Testis (tissue), 3 donors: ENCODE results near the gene BMP8A. TPM values are rescaled to one million over a fixed set of nuclear protein-coding genes. Genes with fewer than 3 reads are reported as not detected.

Experiments used
- DNase-seq: peaks from one replicate; pipeline ENCODE4 v3.0.0-alpha.2; 2019
- H3K27ac ChIP-seq, 2 donors: fragments of 200-600 bp; sonication (generic); one replicate each; pipeline ENCODE4 v1.5.1; 2019
- H3K27me3 ChIP-seq: fragments of 200-600 bp; sonication (generic); one replicate; pipeline ENCODE4 v1.5.1; 2019
- H3K36me3 ChIP-seq: fragments of 200-600 bp; sonication (generic); one replicate; pipeline ENCODE4 v1.5.1; 2017; ENCODE audit warnings: low read depth; ENCODE audit errors: missing control alignments
- H3K4me1 ChIP-seq: fragments of 200-600 bp; sonication (generic); one replicate; pipeline ENCODE4 v1.5.1; 2019
- H3K4me3 ChIP-seq, 2 donors: fragments of 200-600 bp; sonication (generic); one replicate each; pipeline ENCODE4 v1.5.1; 2017 to 2019
- H3K9me3 ChIP-seq: fragments of 200-600 bp; sonication (generic); one replicate; pipeline ENCODE4 v1.5.1; 2017
- CTCF ChIP-seq, 3 experiments: fragments of 450-650 bp in 2 of 3; fragments of 200-600 bp in 1 of 3; sonication (generic) in 1 of 3; IDR thresholded peaks; one replicate each; pipeline ENCODE4 v1.5.1; 2016 to 2019; ENCODE audit warnings: antibody characterized with exemption in 3 of 3, mild to moderate bottlenecking in 2 of 3, moderate library complexity in 1 of 3
- POLR2A ChIP-seq: fragments of 450-650 bp; IDR thresholded peaks from one replicate; pipeline ENCODE4 v1.6.1; 2017; ENCODE audit warnings: antibody characterized with exemption, mild to moderate bottlenecking, moderate library complexity
- WGBS, 2 donors: methylation state at CpG; one replicate each; pipeline ENCODE4 v1.1.5; 2018; 5-methylcytosine and 5-hydroxymethylcytosine counted together
- intact Hi-C: fragments of 100-400 bp; cut with DNase I; formaldehyde crosslinking; loops from one replicate; pipeline ENCODE4 v1.15.1; 2023; ENCODE audit warnings: low total_unique reads
- polyA plus RNA-seq: library from polyadenylated mRNA; stranded (reverse); fragments of 350-450 nt; fragmentation: Illumina TruSeq; extraction: RNeasy Lipid Tissue Mini Kit (QIAGEN cat#74804); gene quantifications from one replicate; pipeline ENCODE4 v1.2.3, GENCODE V29; 2014; ENCODE audit warnings: low read depth, low replicate concordance; ENCODE audit not compliant: insufficient read depth
- total RNA-seq, 2 donors: library from RNA; depleted of rRNA; stranded (reverse); fragments of >200 nt; gene quantifications; one replicate each; pipeline ENCODE4 v1.2.3, GENCODE V29; 2016

BMP8A gene
- total and polyA plus RNA-seq, 3 donors from 2014 or later: 4.3 to 15.0 (median 5.6) TPM

- peak overlapping the region in 1 of 2 donors; percentile 19 for H3K27ac ChIP-seq
- H3K4me3 ChIP-seq: no peak overlapping the region
- H3K4me1 ChIP-seq: no peaks in the 10 kb centered on the region
- H3K27me3 ChIP-seq: no peaks in the 10 kb centered on the region
- intact Hi-C loops: no loop called here
- no peak for TF ChIP-seq POLR2A
- no peaks in the 10 kb centered on the region for H3K36me3 ChIP-seq
- no peaks in the 10 kb centered on the region for H3K9me3 ChIP-seq
- DNase-seq: peak; percentile 64
- WGBS, 2 donors: 83 to 89% methylated on average over 13 of the region's 13 CpGs
Observed at GRCh38 chr1:39540504-39541031, 49.1 kb downstream of the BMP8A start.

GRCh38 chr1:39542924-39543323 lies 51.5 kb downstream of the BMP8A start:
- H3K9me3 ChIP-seq: no peaks in the 10 kb centered on the region
- H3K4me3 ChIP-seq: no peak overlapping the region
- no peaks in the 10 kb centered on the region for H3K36me3 ChIP-seq
- no peaks in the 10 kb centered on the region for H3K4me1 ChIP-seq
- no peak overlapping the region for H3K27ac ChIP-seq
- DNase-seq: no peak
- TF ChIP-seq CTCF (IDR thresholded peaks at IDR 0.05) (no peak), POLR2A (no peak)
- H3K27me3 ChIP-seq: no peaks in the 10 kb centered on the region
- 77 to 94% methylated on average over 5 of the region's 5 CpGs for WGBS, 2 donors
- intact Hi-C loops: no loop called here

GRCh38 chr1:39544327-39544726 lies 52.9 kb downstream of the BMP8A start:
- H3K36me3 ChIP-seq: no peaks in the 10 kb centered on the region

GRCh38 chr1:39545531-39545930 lies 54.1 kb downstream of the BMP8A start:
- intact Hi-C loops: no loop called here
- no peak for DNase-seq
- H3K36me3 ChIP-seq: no peaks in the 10 kb centered on the region

More at GRCh38 chr1:39544327-39544726, 52.9 kb downstream of the BMP8A start:
- Histone ChIP-seq H3K4me3 (no peak overlapping the region), H3K9me3 (no peaks in the 10 kb centered on the region), H3K27ac (no peak overlapping the region), H3K4me1 (no peaks in the 10 kb centered on the region), H3K27me3 (no peaks in the 10 kb centered on the region)
- intact Hi-C loops: no loop called here
- 61 to 64% methylated on average over 4 of the region's 4 CpGs for WGBS, 2 donors
- DNase-seq: no peak
- no peak for TF ChIP-seq POLR2A

GRCh38 chr1:39554277-39554676 lies 62.8 kb downstream of the BMP8A start:
- intact Hi-C loops: no loop called here
- Histone ChIP-seq H3K27ac (no peak overlapping the region), H3K27me3 (no peaks in the 10 kb centered on the region), H3K4me3 (no peak overlapping the region), H3K4me1 (no peaks in the 10 kb centered on the region), H3K36me3 (no peaks in the 10 kb centered on the region), H3K9me3 (no peaks in the 10 kb centered on the region)
- 89 to 98% methylated on average over 2 of the region's 2 CpGs for WGBS, 2 donors
- TF ChIP-seq POLR2A: no peak
- TF ChIP-seq CTCF (IDR thresholded peaks at IDR 0.05): no peak
- DNase-seq: no peak

More at GRCh38 chr1:39545531-39545930, 54.1 kb downstream of the BMP8A start:
- no peak overlapping the region for H3K4me3 ChIP-seq
- 94 to 96% methylated on average over 7 to 9 of the region's 9 CpGs for WGBS, 2 donors
- H3K27me3 ChIP-seq: no peaks in the 10 kb centered on the region
- H3K9me3 ChIP-seq: no peaks in the 10 kb centered on the region
- no peak for TF ChIP-seq POLR2A
- no peak for TF ChIP-seq CTCF (IDR thresholded peaks at IDR 0.05)
- H3K4me1 ChIP-seq: no peaks in the 10 kb centered on the region
- H3K27ac ChIP-seq: no peak overlapping the region

- intact Hi-C loops: no loop called here
- H3K36me3 ChIP-seq: peaks cover 2% of the 10 kb centered on the region
- WGBS, 2 donors: 90 to 94% methylated on average over 1 of the region's 1 CpG
Observed at GRCh38 chr1:39561279-39561678, 69.8 kb downstream of the BMP8A start.

More at GRCh38 chr1:39561279-39561678, 69.8 kb downstream of the BMP8A start:
- Histone ChIP-seq H3K9me3 (no peaks in the 10 kb centered on the region), H3K4me3 (no peak overlapping the region), H3K4me1 (no peaks in the 10 kb centered on the region), H3K27me3 (no peaks in the 10 kb centered on the region), H3K27ac (no peak overlapping the region)
- DNase-seq: no peak
- TF ChIP-seq CTCF (IDR thresholded peaks at IDR 0.05) (no peak), POLR2A (no peak)
